ENCODE measurements around the gene FAM83F. TPM values are rescaled to one million over a fixed set of nuclear protein-coding genes. Genes with fewer than 3 reads are reported as not detected.

Gene FAM83F
- total and polyA plus RNA-seq, 10 of the 15 experiments (the other 5 are each of a cell fraction or from before 2014, with no cell fraction given) = 0.01 to 0.05 (median 0.01) TPM; not detected in 7

DNA sequence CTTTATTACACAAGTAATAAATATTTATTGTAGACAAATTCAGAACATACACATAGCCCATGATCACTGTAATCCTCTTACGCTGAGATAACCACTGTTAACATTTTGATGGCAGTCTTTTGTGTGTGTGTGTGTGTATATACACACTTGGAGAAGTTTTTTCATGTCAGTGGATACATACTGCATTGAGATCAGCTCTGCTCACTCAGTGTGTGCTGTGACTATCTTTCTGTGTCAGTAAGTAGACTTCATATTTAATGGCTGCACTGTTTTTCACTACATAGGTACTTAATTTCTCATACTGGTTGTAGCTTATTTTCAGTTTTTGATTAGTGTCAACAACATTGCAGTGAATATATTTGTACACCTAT is 82.9 kb downstream of the FAM83F start:
- H3K4me2 ChIP-seq (ENCODE audit: control insufficient read depth, insufficient read depth) = no peak overlapping the region
- in situ Hi-C loops (cut with MboI) = no loop called here
- H2AFZ ChIP-seq (ENCODE audit: control insufficient read depth, low read depth, low read length) = no peak overlapping the region
- RAD21 ChIA-PET (ENCODE audit: unreplicated experiment) = no interaction called here
- whole genome bisulfite sequencing (ENCODE audit: insufficient coverage, insufficient replicate concordance, low lambda C conversion rate, missing lambda C conversion rate) = 63% methylated on average over 1 of the region's 1 CpG
- SMC1A ChIA-PET (ENCODE audit: uncharacterized antibody, unreplicated experiment) = interaction anchor here (2.1 kb wide), 1 partner anchor 11 kb away, joined by 4 read pairs; no protein-coding TSS in a partner anchor
- intact Hi-C loops (cut with micrococcal nuclease; ENCODE audit: unreplicated experiment) = no loop called here
- FAIRE-seq = peak; percentile 79
- no peak for DNase-seq (ENCODE audit: low read depth, low spot score)
- no peaks in the 10 kb centered on the region for H3K4me1 ChIP-seq (ENCODE audit: control insufficient read depth, insufficient read depth, low read length)
- H3K9ac ChIP-seq (ENCODE audit: control insufficient read depth, insufficient read depth, low read length) = no peak overlapping the region
- TF ChIP-seq, protein P1, sequence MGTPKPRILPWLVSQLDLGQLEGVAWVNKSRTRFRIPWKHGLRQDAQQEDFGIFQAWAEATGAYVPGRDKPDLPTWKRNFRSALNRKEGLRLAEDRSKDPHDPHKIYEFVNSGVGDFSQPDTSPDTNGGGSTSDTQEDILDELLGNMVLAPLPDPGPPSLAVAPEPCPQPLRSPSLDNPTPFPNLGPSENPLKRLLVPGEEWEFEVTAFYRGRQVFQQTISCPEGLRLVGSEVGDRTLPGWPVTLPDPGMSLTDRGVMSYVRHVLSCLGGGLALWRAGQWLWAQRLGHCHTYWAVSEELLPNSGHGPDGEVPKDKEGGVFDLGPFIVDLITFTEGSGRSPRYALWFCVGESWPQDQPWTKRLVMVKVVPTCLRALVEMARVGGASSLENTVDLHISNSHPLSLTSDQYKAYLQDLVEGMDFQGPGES (IDR thresholded peaks at IDR 0.05) = no peak
- TF ChIP-seq, protein P2, sequence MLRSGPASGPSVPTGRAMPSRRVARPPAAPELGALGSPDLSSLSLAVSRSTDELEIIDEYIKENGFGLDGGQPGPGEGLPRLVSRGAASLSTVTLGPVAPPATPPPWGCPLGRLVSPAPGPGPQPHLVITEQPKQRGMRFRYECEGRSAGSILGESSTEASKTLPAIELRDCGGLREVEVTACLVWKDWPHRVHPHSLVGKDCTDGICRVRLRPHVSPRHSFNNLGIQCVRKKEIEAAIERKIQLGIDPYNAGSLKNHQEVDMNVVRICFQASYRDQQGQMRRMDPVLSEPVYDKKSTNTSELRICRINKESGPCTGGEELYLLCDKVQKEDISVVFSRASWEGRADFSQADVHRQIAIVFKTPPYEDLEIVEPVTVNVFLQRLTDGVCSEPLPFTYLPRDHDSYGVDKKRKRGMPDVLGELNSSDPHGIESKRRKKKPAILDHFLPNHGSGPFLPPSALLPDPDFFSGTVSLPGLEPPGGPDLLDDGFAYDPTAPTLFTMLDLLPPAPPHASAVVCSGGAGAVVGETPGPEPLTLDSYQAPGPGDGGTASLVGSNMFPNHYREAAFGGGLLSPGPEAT (IDR thresholded peaks at IDR 0.05; ENCODE audit: low read depth) = no peak
- TF ChIP-seq, protein P3, sequence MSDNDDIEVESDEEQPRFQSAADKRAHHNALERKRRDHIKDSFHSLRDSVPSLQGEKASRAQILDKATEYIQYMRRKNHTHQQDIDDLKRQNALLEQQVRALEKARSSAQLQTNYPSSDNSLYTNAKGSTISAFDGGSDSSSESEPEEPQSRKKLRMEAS (IDR thresholded peaks at IDR 0.05; ENCODE audit: low read depth, low read length) = no peak
- TF ChIP-seq NR2C2 (IDR thresholded peaks at IDR 0.05; ENCODE audit: borderline replicate concordance, control insufficient read depth, insufficient read length, low read depth) (no peak), EGR1 (IDR thresholded peaks at IDR 0.05; ENCODE audit: borderline replicate concordance in 1 of 2, low read depth in 2 of 2, low read length in 2 of 2) (no peak), ZBED1 (IDR thresholded peaks at IDR 0.05; ENCODE audit: borderline replicate concordance) (no peak), RUNX3 (IDR thresholded peaks at IDR 0.05; ENCODE audit: low read length) (no peak), STAT1 (conservative IDR thresholded peaks at IDR 0.05) (no peak), ZSCAN29 (IDR thresholded peaks at IDR 0.05) (no peak)
- TF ChIP-seq, protein P4, sequence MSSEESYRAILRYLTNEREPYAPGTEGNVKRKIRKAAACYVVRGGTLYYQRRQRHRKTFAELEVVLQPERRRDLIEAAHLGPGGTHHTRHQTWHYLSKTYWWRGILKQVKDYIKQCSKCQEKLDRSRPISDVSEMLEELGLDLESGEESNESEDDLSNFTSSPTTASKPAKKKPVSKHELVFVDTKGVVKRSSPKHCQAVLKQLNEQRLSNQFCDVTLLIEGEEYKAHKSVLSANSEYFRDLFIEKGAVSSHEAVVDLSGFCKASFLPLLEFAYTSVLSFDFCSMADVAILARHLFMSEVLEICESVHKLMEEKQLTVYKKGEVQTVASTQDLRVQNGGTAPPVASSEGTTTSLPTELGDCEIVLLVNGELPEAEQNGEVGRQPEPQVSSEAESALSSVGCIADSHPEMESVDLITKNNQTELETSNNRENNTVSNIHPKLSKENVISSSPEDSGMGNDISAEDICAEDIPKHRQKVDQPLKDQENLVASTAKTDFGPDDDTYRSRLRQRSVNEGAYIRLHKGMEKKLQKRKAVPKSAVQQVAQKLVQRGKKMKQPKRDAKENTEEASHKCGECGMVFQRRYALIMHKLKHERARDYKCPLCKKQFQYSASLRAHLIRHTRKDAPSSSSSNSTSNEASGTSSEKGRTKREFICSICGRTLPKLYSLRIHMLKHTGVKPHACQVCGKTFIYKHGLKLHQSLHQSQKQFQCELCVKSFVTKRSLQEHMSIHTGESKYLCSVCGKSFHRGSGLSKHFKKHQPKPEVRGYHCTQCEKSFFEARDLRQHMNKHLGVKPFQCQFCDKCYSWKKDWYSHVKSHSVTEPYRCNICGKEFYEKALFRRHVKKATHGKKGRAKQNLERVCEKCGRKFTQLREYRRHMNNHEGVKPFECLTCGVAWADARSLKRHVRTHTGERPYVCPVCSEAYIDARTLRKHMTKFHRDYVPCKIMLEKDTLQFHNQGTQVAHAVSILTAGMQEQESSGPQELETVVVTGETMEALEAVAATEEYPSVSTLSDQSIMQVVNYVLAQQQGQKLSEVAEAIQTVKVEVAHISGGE (CRISPR knock-in tag; IDR thresholded peaks at IDR 0.05) = no peak
- H3K27ac ChIP-seq (ENCODE audit: control insufficient read depth, insufficient read depth) = no peak overlapping the region
- H3K9me3 ChIP-seq (replicated peaks; ENCODE audit: control insufficient read depth, insufficient read depth, low read length) = no peaks in the 10 kb centered on the region
- H3K36me3 ChIP-seq (ENCODE audit: control insufficient read depth in 2 of 2, insufficient read depth in 2 of 2, low read length in 1 of 2) = no peaks in the 10 kb centered on the region
- no peaks in the 10 kb centered on the region; the same call in 1 of the 2 replicates for H4K20me1 ChIP-seq (ENCODE audit: control insufficient read depth, insufficient read depth)
- H3K79me2 ChIP-seq (ENCODE audit: control insufficient read depth, insufficient read depth, low read length) = no peaks in the 10 kb centered on the region
- no TSS peak for BruUV-seq (replicated peaks)
- H3K4me3 ChIP-seq = no peak overlapping the region
- ATAC-seq = no peak
- no peaks in the 10 kb centered on the region for H3K27me3 ChIP-seq (replicated peaks in 1 of 2; ENCODE audit: control insufficient read depth in 2 of 2, insufficient read depth in 2 of 2, low read length in 1 of 2)
- POLR2A ChIA-PET = interaction anchor here (0.5 kb wide), 2 partner anchors 55 to 140 kb away, joined by 3 read pairs; no protein-coding TSS in a partner anchor
- CTCF ChIA-PET = no interaction called here

Data from GM12878 (cell line).